ENCODE data around the gene SLC44A4. TPM values are rescaled to one million over a fixed set of nuclear protein-coding genes. Genes with fewer than 3 reads are reported as not detected.
"Not testable (repeated sequence)": the region's sequence is repeated elsewhere in the genome, so short reads cannot be mapped to it uniquely, and the experiment has no call there.

Gene SLC44A4
- polyA plus RNA-seq (ENCODE audit: insufficient read length in 4 of 4) = 10 to 100 TPM; 44.2 to 55.2 (median 44.7) TPM

GRCh38 chr6:31878726-31879125 is at the start of gene SLC44A4:
Gene SLC44A4 (minus strand): TSS chr6:31878997. CDS start chr6:31878980, 17 bp downstream.
- no peak for DNase-seq (ENCODE audit: low read depth in 4 of 4, low spot score in 3 of 4)

- no peak for DNase-seq (ENCODE audit: low read depth in 4 of 4, low spot score in 3 of 4)
Observed at GRCh38 chr6:31928672-31928939, 49.8 kb upstream of the SLC44A4 start.

- no peak for DNase-seq (ENCODE audit: low read depth in 4 of 4, low spot score in 3 of 4)
Observed at GRCh38 chr6:31927863-31928671, 49.3 kb upstream of the SLC44A4 start.

- DNase-seq (ENCODE audit: low read depth in 4 of 4, low spot score in 3 of 4) = no peak
Observed at GRCh38 chr6:31927242-31927862, 48.6 kb upstream of the SLC44A4 start, which contains the start of gene C2. Gene C2 (plus strand): TSS chr6:31927717. CDS start chr6:31927753, 36 bp downstream.

GRCh38 chr6:31922942-31923341 is 44.1 kb upstream of the SLC44A4 start:
- DNase-seq (ENCODE audit: low read depth in 4 of 4, low spot score in 3 of 4) = no peak

- no peak for DNase-seq (ENCODE audit: low read depth in 4 of 4, low spot score in 3 of 4)
Observed at GRCh38 chr6:31920811-31921210, 42.0 kb upstream of the SLC44A4 start.

- DNase-seq (ENCODE audit: low read depth in 4 of 4, low spot score in 3 of 4) = no peak
Observed at GRCh38 chr6:31919624-31920303, 41.0 kb upstream of the SLC44A4 start.

- DNase-seq (ENCODE audit: low read depth in 4 of 4, low spot score in 3 of 4) = no peak
Observed at GRCh38 chr6:31918069-31918720, 39.4 kb upstream of the SLC44A4 start.

GRCh38 chr6:31915756-31916155 is 37.0 kb upstream of the SLC44A4 start:
- DNase-seq (ENCODE audit: low read depth in 4 of 4, low spot score in 3 of 4) = no peak

GRCh38 chr6:31915351-31915750 is 36.6 kb upstream of the SLC44A4 start:
- DNase-seq (ENCODE audit: low read depth in 4 of 4, low spot score in 3 of 4) = no peak

GRCh38 chr6:31911826-31912585 is 33.2 kb upstream of the SLC44A4 start:
- DNase-seq (ENCODE audit: low read depth in 4 of 4, low spot score in 3 of 4) = no peak

- DNase-seq (ENCODE audit: low read depth in 4 of 4, low spot score in 3 of 4) = not testable (repeated sequence)
Observed at GRCh38 chr6:31909298-31909697, 30.5 kb upstream of the SLC44A4 start.

- DNase-seq (ENCODE audit: low read depth in 4 of 4, low spot score in 3 of 4) = no peak
Observed at GRCh38 chr6:31908791-31909190, 30.0 kb upstream of the SLC44A4 start.

- DNase-seq (ENCODE audit: low read depth in 4 of 4, low spot score in 3 of 4) = not testable (repeated sequence)
Observed at GRCh38 chr6:31908255-31908654, 29.5 kb upstream of the SLC44A4 start.

GRCh38 chr6:31907158-31907813 is 28.5 kb upstream of the SLC44A4 start:
- DNase-seq (ENCODE audit: low read depth in 4 of 4, low spot score in 3 of 4) = no peak

GRCh38 chr6:31906727-31907126 is 27.9 kb upstream of the SLC44A4 start:
- DNase-seq (ENCODE audit: low read depth in 4 of 4, low spot score in 3 of 4) = not testable (repeated sequence)

GRCh38 chr6:31906122-31906521 is 27.3 kb upstream of the SLC44A4 start:
- DNase-seq (ENCODE audit: low read depth in 4 of 4, low spot score in 3 of 4) = no peak

- DNase-seq (ENCODE audit: low read depth in 4 of 4, low spot score in 3 of 4) = no peak
Observed at GRCh38 chr6:31905041-31905440, 26.2 kb upstream of the SLC44A4 start.

- DNase-seq (ENCODE audit: low read depth in 4 of 4, low spot score in 3 of 4) = no peak
Observed at GRCh38 chr6:31903957-31904356, 25.2 kb upstream of the SLC44A4 start.
